ENCODE data around the gene CD320. TPM values are rescaled to one million over a fixed set of nuclear protein-coding genes. Genes with fewer than 3 reads are reported as not detected.

Gene CD320
- total RNA-seq, 1 donor from 2014 or later, result 31.8 TPM

- DNase-seq, result no peak
- peaks cover 37% of the 10 kb centered on the region for H3K27me3 ChIP-seq (ENCODE audit: low read depth)
- H3K27ac ChIP-seq (replicated peaks), result peak overlapping the region; percentile 96
- no peak overlapping the region for H3K4me3 ChIP-seq
- H3K9me3 ChIP-seq (replicated peaks), result no peaks in the 10 kb centered on the region
- peaks cover 89% of the 10 kb centered on the region for H3K4me1 ChIP-seq
- intact Hi-C loops (cut with micrococcal nuclease), result no loop called here
- no peak for TF ChIP-seq CTCF (IDR thresholded peaks at IDR 0.05; ENCODE audit: borderline replicate concordance)
- peaks cover 6% of the 10 kb centered on the region for H3K36me3 ChIP-seq
Measured at GRCh38 chr19:8338835-8339234, 30.7 kb upstream of the CD320 start.

GRCh38 chr19:8337728-8338127, 29.6 kb upstream of the CD320 start:
- Histone ChIP-seq H3K4me1 (peaks cover 90% of the 10 kb centered on the region), H3K36me3 (peaks cover 13% of the 10 kb centered on the region), H3K9me3 (replicated peaks) (no peaks in the 10 kb centered on the region), H3K4me3 (peak overlapping the region; percentile 11), H3K27ac (replicated peaks) (peak overlapping the region; percentile 65), H3K27me3 (ENCODE audit: low read depth) (peaks cover 48% of the 10 kb centered on the region)
- DNase-seq, result no peak
- no peak for TF ChIP-seq CTCF (IDR thresholded peaks at IDR 0.05; ENCODE audit: borderline replicate concordance)
- intact Hi-C loops (cut with micrococcal nuclease), result no loop called here

GRCh38 chr19:8336660-8337059, 28.5 kb upstream of the CD320 start:
- TF ChIP-seq CTCF (IDR thresholded peaks at IDR 0.05; ENCODE audit: borderline replicate concordance), result no peak

GRCh38 chr19:8336072-8336569, 28.0 kb upstream of the CD320 start:
- no peak for DNase-seq
- Histone ChIP-seq H3K4me3 (peak overlapping the region; percentile 53), H3K36me3 (peaks cover 13% of the 10 kb centered on the region), H3K9me3 (replicated peaks) (no peaks in the 10 kb centered on the region), H3K4me1 (peaks cover 85% of the 10 kb centered on the region), H3K27me3 (ENCODE audit: low read depth) (peaks cover 49% of the 10 kb centered on the region), H3K27ac (replicated peaks) (peak overlapping the region; percentile 65)
- intact Hi-C loops (cut with micrococcal nuclease), result no loop called here
- TF ChIP-seq CTCF (IDR thresholded peaks at IDR 0.05; ENCODE audit: borderline replicate concordance), result no peak

More at GRCh38 chr19:8336660-8337059, 28.5 kb upstream of the CD320 start:
- no peaks in the 10 kb centered on the region for H3K9me3 ChIP-seq (replicated peaks)
- peaks cover 90% of the 10 kb centered on the region for H3K4me1 ChIP-seq
- intact Hi-C loops (cut with micrococcal nuclease), result no loop called here
- peak overlapping the region; percentile 53 for H3K4me3 ChIP-seq
- DNase-seq, result no peak
- H3K27me3 ChIP-seq (ENCODE audit: low read depth), result peaks cover 49% of the 10 kb centered on the region
- peaks cover 13% of the 10 kb centered on the region for H3K36me3 ChIP-seq
- H3K27ac ChIP-seq (replicated peaks), result peak overlapping the region; percentile 65

- DNase-seq, result no peak
- peaks cover 81% of the 10 kb centered on the region for H3K4me1 ChIP-seq
Measured at GRCh38 chr19:8335343-8336071, 27.3 kb upstream of the CD320 start.

More at GRCh38 chr19:8335343-8336071, 27.3 kb upstream of the CD320 start:
- H3K27ac ChIP-seq (replicated peaks), result peak overlapping the region; percentile 65
- H3K27me3 ChIP-seq (ENCODE audit: low read depth), result peaks cover 49% of the 10 kb centered on the region
- intact Hi-C loops (cut with micrococcal nuclease), result no loop called here
- peak overlapping the region; percentile 53 for H3K4me3 ChIP-seq
- no peak for TF ChIP-seq CTCF (IDR thresholded peaks at IDR 0.05; ENCODE audit: borderline replicate concordance)
- peaks cover 13% of the 10 kb centered on the region for H3K36me3 ChIP-seq
- H3K9me3 ChIP-seq (replicated peaks), result no peaks in the 10 kb centered on the region

Measured in left ventricle myocardium inferior (tissue), 1 donor.